Endothelial cell of umbilical vein (primary cell): ENCODE results near the gene ADAM23. TPM values are rescaled to one million over a fixed set of nuclear protein-coding genes. Genes with fewer than 3 reads are reported as not detected.

Source experiments
- BruUV-seq: library from RNA; stranded (reverse); fragments of 400-500 nt; replicated peaks from 2 replicates; lab custom pipeline; 2021; lab: Mats Ljungman, UMichigan
- CTCF ChIA-PET: fragments of 300-600, 350-600 bp; sonication (Branson Sonifier 250); formaldehyde crosslinking; loops from one replicate; lab custom pipeline; 2021; ENCODE audit warnings: antibody characterized with exemption, inconsistent platforms; lab: Charles Lee
- POLR2A ChIA-PET: fragments of 300-600, 350-600 bp; sonication (Branson Sonifier 250); formaldehyde crosslinking; loops from one replicate; lab custom pipeline; 2021; ENCODE audit warnings: antibody characterized with exemption, inconsistent platforms; lab: Charles Lee
- DNase-seq: peaks from one replicate; pipeline ENCODE4 v3.0.0-alpha.2; 2011; ENCODE audit warnings: low read depth, low spot score
- FAIRE-seq: peaks from 2 replicates; lab custom pipeline; 2011; peaks lifted over from hg19 to GRCh38; lab: Jason Lieb, UNC
- H2AFZ ChIP-seq: 2 replicates; pipeline ENCODE4 v1.6.0; 2012; ENCODE audit warnings: low read depth, low read length, control low read depth, inconsistent platforms
- H3K27ac ChIP-seq: 2 replicates; pipeline ENCODE4 v1.5.1; 2011; ENCODE audit warnings: low read depth, mild to moderate bottlenecking, control low read depth, low read length, moderate library complexity; ENCODE audit not compliant: insufficient read depth
- H3K27me3 ChIP-seq, 2 experiments: 2 replicates each; pipeline versions ENCODE4 v1.6.0 to v1.6.1; 2011; ENCODE audit warnings: low read length in 2 of 2, mixed read lengths in 1 of 2; ENCODE audit not compliant: control insufficient read depth in 2 of 2, insufficient read depth in 2 of 2
- H3K36me3 ChIP-seq, 2 experiments: 2 replicates in 1 of 2; 3 replicates in 1 of 2; pipeline ENCODE4 v1.5.1; 2011; ENCODE audit warnings: low read length in 2 of 2, mild to moderate bottlenecking in 1 of 2, moderate library complexity in 1 of 2; ENCODE audit not compliant: control insufficient read depth in 2 of 2, insufficient read depth in 2 of 2; ENCODE audit errors: extremely low read depth in 1 of 2
- H3K4me1 ChIP-seq: 3 replicates; pipeline ENCODE4 v1.5.1; 2011; ENCODE audit warnings: mild to moderate bottlenecking, low read length; ENCODE audit not compliant: control insufficient read depth, insufficient read depth; ENCODE audit errors: extremely low read depth
- H3K4me2 ChIP-seq: 2 replicates; pipeline ENCODE4 v1.6.1; 2011; ENCODE audit warnings: low read length, control low read depth, mixed read lengths; ENCODE audit not compliant: insufficient read depth
- H3K4me3 ChIP-seq, 3 experiments: fragments of 200-600 bp in 1 of 3; sonication (generic), shearing (Covaris generic) in 1 of 3; replicated peaks in 1 of 3; 2 replicates each; pipeline ENCODE4 v1.5.1; 2011 to 2016; ENCODE audit warnings: control low read depth in 3 of 3, low read length in 3 of 3, mild to moderate bottlenecking in 2 of 3, inconsistent platforms in 1 of 3, low read depth in 1 of 3, moderate library complexity in 1 of 3; ENCODE audit not compliant: insufficient read depth in 1 of 3
- H3K79me2 ChIP-seq: 2 replicates; pipeline ENCODE4 v1.6.0; 2012; ENCODE audit warnings: low read length, inconsistent platforms; ENCODE audit not compliant: control insufficient read depth, insufficient read depth
- H3K9ac ChIP-seq: replicated peaks from 2 replicates; pipeline ENCODE3; 2011; ENCODE audit warnings: low read length, control low read depth; ENCODE audit not compliant: insufficient read depth; ENCODE audit errors: extremely low read depth
- H3K9me1 ChIP-seq: replicated peaks from 3 replicates; pipeline ENCODE4 v1.6.0; 2011; ENCODE audit warnings: mild to moderate bottlenecking, low read length; ENCODE audit not compliant: control insufficient read depth, insufficient read depth; ENCODE audit errors: extremely low read depth
- H3K9me3 ChIP-seq: replicated peaks from 2 replicates; pipeline ENCODE4 v1.5.1; 2012; ENCODE audit warnings: low read length, inconsistent platforms; ENCODE audit not compliant: control insufficient read depth, insufficient read depth
- H4K20me1 ChIP-seq: replicated peaks from 2 replicates; pipeline ENCODE3; 2011; ENCODE audit warnings: mild to moderate bottlenecking, low read length; ENCODE audit not compliant: control insufficient read depth, insufficient read depth; ENCODE audit errors: extremely low read depth
- CTCF ChIP-seq, 2 donors: IDR thresholded peaks; 1 replicate in 1 of 2; 2 replicates in 1 of 2; pipeline ENCODE4 v1.5.1; 2011; ENCODE audit warnings: low read length in 2 of 2, mild to moderate bottlenecking in 2 of 2, moderate library complexity in 2 of 2, control low read depth in 1 of 2, inconsistent platforms in 1 of 2, low read depth in 1 of 2; ENCODE audit not compliant: insufficient read depth in 1 of 2; ENCODE audit errors: extremely low read depth in 1 of 2
- EZH2 ChIP-seq: IDR thresholded peaks from 2 replicates; pipeline ENCODE4 v1.6.1; 2012; ENCODE audit warnings: borderline replicate concordance, low read depth, mild to moderate bottlenecking, moderate library complexity, low read length, inconsistent platforms; ENCODE audit not compliant: severe bottlenecking
- FOS ChIP-seq: IDR thresholded peaks from 2 replicates; pipeline ENCODE4 v1.6.1; 2011; ENCODE audit warnings: mild to moderate bottlenecking, low read length, moderate library complexity, borderline replicate concordance; ENCODE audit not compliant: insufficient read depth
- GATA2 ChIP-seq: IDR thresholded peaks from 2 replicates; pipeline ENCODE4 v1.7.0; 2011; ENCODE audit warnings: low read depth, mild to moderate bottlenecking, moderate library complexity, mixed read lengths, low read length; ENCODE audit not compliant: insufficient read length, insufficient read depth
- JUN ChIP-seq: IDR thresholded peaks from 2 replicates; pipeline ENCODE4 v1.6.1; 2011; ENCODE audit warnings: borderline replicate concordance, low read depth; ENCODE audit not compliant: insufficient read length, insufficient read depth
- MYC ChIP-seq: IDR thresholded peaks from one replicate; pipeline ENCODE4 v1.6.1; 2011; ENCODE audit warnings: mild to moderate bottlenecking, low read depth, low read length
- POLR2A ChIP-seq: IDR thresholded peaks from 2 replicates; pipeline ENCODE4 v1.6.1; 2012; ENCODE audit warnings: low read depth, mild to moderate bottlenecking, control low read depth, low read length
- POLR2AphosphoS5 ChIP-seq: IDR thresholded peaks from 2 replicates; pipeline ENCODE4 v1.6.1; 2012; ENCODE audit warnings: low read depth, mild to moderate bottlenecking, control low read depth, low read length, moderate library complexity; ENCODE audit not compliant: insufficient read depth
- dilution Hi-C: fragments of 300-500 bp; cut with MboI; formaldehyde crosslinking; loops from one replicate; pipeline ENCODE4 v1.15.0; 2019; ENCODE audit warnings: low sequenced_read_pairs; ENCODE audit not compliant: extremely low pct_ligation_motif_present
- intact Hi-C: fragments of 100-400 bp; cut with micrococcal nuclease; formaldehyde crosslinking; loops from one replicate; pipeline ENCODE4 v1.10.0; 2022
- polyA plus RNA-seq, 4 experiments: library from polyadenylated mRNA; depleted of rRNA in 3 of 4; stranded (reverse) in 3 of 4; unstranded in 1 of 4; fragments of >200 nt; gene quantifications; 2 replicates each; pipeline versions ENCODE4 v1.2.1 to v1.2.3, GENCODE V29; 2011 to 2012; ENCODE audit warnings: missing spikeins in 1 of 4
- total RNA-seq: library from RNA; stranded (reverse); gene quantifications from 2 replicates; pipeline ENCODE4 v1.2.3, GENCODE V29; 2021

Gene ADAM23
- total and polyA plus RNA-seq, 2 donors (not counting 3 experiments of a cell fraction or from before 2014, with no cell fraction given): 20.6 to 38.5 TPM

GRCh38 chr2:206569470-206569869 is 126.1 kb downstream of the ADAM23 start:
- H3K36me3 ChIP-seq: no peaks in the 10 kb centered on the region
- no peak overlapping the region for H3K4me2 ChIP-seq
- TF ChIP-seq GATA2: no peak
- TF ChIP-seq POLR2AphosphoS5: no peak
- TF ChIP-seq EZH2: no peak
- TF ChIP-seq POLR2A: no peak
- TF ChIP-seq CTCF (IDR thresholded peaks at IDR 0.05; ENCODE audit: extremely low read depth in 1 of 2, insufficient read depth in 1 of 2, low read depth in 1 of 2, low read length in 2 of 2): no peak
- no peak for TF ChIP-seq FOS
- TF ChIP-seq MYC: no peak
- no peak for TF ChIP-seq JUN
- BruUV-seq: no TSS peak
- H3K4me1 ChIP-seq: no peaks in the 10 kb centered on the region
- no peak overlapping the region for H2AFZ ChIP-seq
- H3K9me3 ChIP-seq: no peaks in the 10 kb centered on the region
- no peak overlapping the region for H3K4me3 ChIP-seq
- H3K27ac ChIP-seq: no peak overlapping the region
- ChIA-PET POLR2A (no interaction called here), CTCF (interaction anchor here (0.7 to 1.5 kb wide), 2 partner anchors 12 to 22 kb away, joined by 3 to 7 read pairs; no protein-coding TSS in a partner anchor)
- no peaks in the 10 kb centered on the region for H4K20me1 ChIP-seq
- no peaks in the 10 kb centered on the region for H3K27me3 ChIP-seq
- dilution Hi-C loops (no loop called here), intact Hi-C loops (no loop called here)
- H3K9me1 ChIP-seq: no peaks in the 10 kb centered on the region
- no peaks in the 10 kb centered on the region for H3K79me2 ChIP-seq
- DNase-seq: no peak
- no peak overlapping the region for H3K9ac ChIP-seq
- no peak for FAIRE-seq
